AG09319 (cell line): Measurements from ENCODE around the gene EHBP1L1.

Experiments used
- DNase-seq: peaks from one replicate; pipeline ENCODE4 v3.0.0-alpha.2; 2010; ENCODE audit warnings: low read depth; ENCODE audit errors: extremely low read depth
- CTCF ChIP-seq: IDR thresholded peaks from 2 replicates; pipeline ENCODE4 v1.5.1; 2011; ENCODE audit warnings: low read depth, mild to moderate bottlenecking, inconsistent platforms, low read length, moderate library complexity

EHBP1L1 gene

DNA sequence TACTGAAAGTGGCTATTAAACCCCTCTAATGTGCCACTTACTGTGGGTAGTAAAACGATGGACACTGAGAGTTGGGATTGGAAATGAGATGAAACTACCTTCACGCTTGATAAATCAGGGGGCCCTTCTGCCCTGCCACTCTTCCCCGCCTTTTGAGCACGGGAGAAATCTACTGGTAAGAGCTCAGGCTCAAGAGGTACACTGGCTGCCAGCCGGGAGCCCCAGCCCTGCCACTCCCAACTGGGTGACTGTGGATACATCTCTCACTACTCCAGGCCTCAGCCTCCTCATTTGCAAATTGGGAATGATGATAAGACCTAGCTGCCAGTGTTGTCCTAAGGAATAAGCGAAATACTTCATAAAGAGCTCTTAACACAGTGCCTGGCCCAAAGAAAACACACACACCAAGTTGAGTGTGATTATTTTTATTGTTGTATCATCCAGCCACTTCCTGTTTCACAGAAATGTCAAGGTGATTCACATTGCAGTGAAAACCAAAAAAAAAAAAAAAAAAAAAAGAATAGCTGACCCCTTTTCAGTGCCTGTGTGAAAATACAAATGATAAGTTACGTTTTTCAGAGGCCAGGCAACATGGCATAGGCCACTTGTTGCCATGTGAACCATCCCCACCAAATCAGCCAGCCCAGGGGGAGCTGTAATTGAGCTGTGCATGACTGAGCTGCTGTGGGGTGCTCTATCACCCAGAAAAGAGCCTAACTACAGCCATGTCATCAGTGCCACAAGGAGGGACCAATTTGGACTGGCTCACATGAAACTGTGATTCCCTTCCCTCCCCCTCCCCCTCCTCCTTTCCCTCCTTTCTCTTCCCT lies 10.0 kb upstream of the EHBP1L1 start:
- no peak for TF ChIP-seq CTCF
- DNase-seq, result no peak

GRCh38 chr11:65569164-65569972 lies 6.5 kb upstream of the EHBP1L1 start:
- DNase-seq, result no peak
- TF ChIP-seq CTCF, result no peak

DNA sequence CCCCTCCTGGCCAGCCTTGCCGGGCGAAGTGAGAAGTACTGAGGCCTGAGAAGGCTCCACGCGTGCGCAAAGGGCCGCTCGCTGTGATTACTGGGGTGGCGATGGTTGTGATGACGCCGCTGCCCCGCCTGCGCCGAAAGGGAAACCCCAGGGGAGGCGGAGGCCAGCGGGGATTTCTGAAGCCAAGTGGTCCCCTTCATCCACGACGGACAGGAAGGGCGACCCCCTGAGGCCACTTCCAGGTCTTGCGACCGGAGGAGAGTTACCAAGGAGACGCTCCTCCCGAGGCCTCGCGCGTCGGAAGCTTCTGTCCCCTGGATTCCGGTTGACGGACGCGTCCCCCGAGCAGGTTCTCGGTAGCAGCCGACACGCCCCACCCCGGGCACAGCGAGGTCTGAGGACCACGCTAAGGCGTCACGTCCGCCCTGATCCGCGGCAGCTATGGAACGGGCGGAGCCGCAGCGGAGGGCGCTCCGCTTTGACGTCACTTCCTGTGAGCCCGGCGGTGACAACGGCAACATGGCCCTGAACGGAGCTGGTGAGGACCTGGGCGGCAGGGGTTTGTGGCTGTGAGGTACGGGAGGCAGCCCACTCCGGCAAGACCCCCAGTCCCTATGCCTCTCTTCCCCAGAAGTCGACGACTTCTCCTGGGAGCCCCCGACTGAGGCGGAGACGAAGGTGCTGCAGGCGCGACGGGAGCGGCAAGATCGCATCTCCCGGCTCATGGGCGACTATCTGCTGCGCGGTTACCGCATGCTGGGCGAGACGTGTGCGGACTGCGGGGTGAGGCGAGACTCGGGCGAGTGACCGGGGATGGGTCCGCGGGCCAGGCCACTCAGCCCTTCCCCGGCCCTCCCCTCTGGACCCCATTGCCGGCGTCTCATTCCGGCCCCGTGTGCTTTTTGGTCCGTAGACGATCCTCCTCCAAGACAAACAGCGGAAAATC lies 5.6 kb upstream of the EHBP1L1 start, which contains the start of gene ZNRD2:
Gene ZNRD2, plus strand, starts transcription at position 505 of the 946 bp plus-strand sequence. Its CDS starts 15 bp downstream, at position 520.
- DNase-seq, result peak; percentile 92
- peak; percentile 41 for TF ChIP-seq CTCF

- no peak for DNase-seq
- no peak for TF ChIP-seq CTCF
Measured at GRCh38 chr11:65571420-65571819, 4.4 kb upstream of the EHBP1L1 start.

GRCh38 chr11:65571940-65572339 lies 3.9 kb upstream of the EHBP1L1 start:
- DNase-seq, result no peak
- TF ChIP-seq CTCF, result peak; percentile 23

GRCh38 chr11:65572356-65573051 lies 3.3 kb upstream of the EHBP1L1 start, which contains the start of gene FAM89B:
TSS of gene FAM89B (plus strand) at chr11:65572538. CDS start at chr11:65572670, 132 bp downstream.
- DNase-seq, result no peak
- TF ChIP-seq CTCF, result no peak
